ENCODE data around the gene RBMS3. TPM values are rescaled to one million over a fixed set of nuclear protein-coding genes. Genes with fewer than 3 reads are reported as not detected.

The RBMS3 gene
- total and polyA plus RNA-seq, 2 of the 13 experiments (the other 11 are each of a cell fraction or from before 2014, with no cell fraction given): not detected

GRCh38 chr3:29484633-29485032 is 203.8 kb downstream of the RBMS3 start:
- 50% methylated on average over 2 of the region's 2 CpGs for WGBS (ENCODE audit: low lambda C conversion rate)
- in situ Hi-C loops (cut with HindIII; ENCODE audit: extremely low pct_ligation_motif_present, low pct_unique_long_range_greater_than_20kb) (no loop called here), intact Hi-C loops (cut with micrococcal nuclease; ENCODE audit: unreplicated experiment) (no loop called here)
- no peaks in the 10 kb centered on the region for H3K9me3 ChIP-seq (ENCODE audit: low read length)
- H2AFZ ChIP-seq (ENCODE audit: low read length): no peak overlapping the region
- H3K4me3 ChIP-seq (replicated peaks in 1 of 3; ENCODE audit: insufficient read depth in 1 of 3, low read depth in 2 of 3, low read length in 3 of 3): no peak overlapping the region
- no peak overlapping the region for H3K4me2 ChIP-seq (ENCODE audit: low read depth, low read length)
- H3K4me1 ChIP-seq (ENCODE audit: insufficient read depth, low read length): no peaks in the 10 kb centered on the region
- no peaks in the 10 kb centered on the region for H3K79me2 ChIP-seq (ENCODE audit: insufficient read depth, low read length)
- TF ChIP-seq SP140L (CRISPR knock-in tag; IDR thresholded peaks at IDR 0.05; ENCODE audit: borderline replicate concordance) (no peak), YEATS2 (CRISPR knock-in tag; IDR thresholded peaks at IDR 0.05; ENCODE audit: borderline replicate concordance) (no peak), ZNF180 (CRISPR knock-in tag; IDR thresholded peaks at IDR 0.05; ENCODE audit: borderline replicate concordance, low read depth) (no peak), ZBTB20 (CRISPR knock-in tag; IDR thresholded peaks at IDR 0.05; ENCODE audit: borderline replicate concordance, low read depth) (no peak), SIN3B (IDR thresholded peaks at IDR 0.05; ENCODE audit: low read length) (no peak), TAF1 (CRISPR knock-in tag; IDR thresholded peaks at IDR 0.05) (no peak), ZFP91 (CRISPR knock-in tag; IDR thresholded peaks at IDR 0.05; ENCODE audit: borderline replicate concordance) (no peak), CBX2 (IDR thresholded peaks at IDR 0.05; ENCODE audit: low read depth, low read length) (no peak), CBX2 (CRISPR knock-in tag; IDR thresholded peaks at IDR 0.05; ENCODE audit: low read depth) (no peak), NFIB (CRISPR knock-in tag; IDR thresholded peaks at IDR 0.05; ENCODE audit: borderline replicate concordance) (no peak), ZSCAN25 (CRISPR knock-in tag; IDR thresholded peaks at IDR 0.05) (no peak), MIER3 (CRISPR knock-in tag; IDR thresholded peaks at IDR 0.05; ENCODE audit: borderline replicate concordance) (no peak), ZBTB1 (CRISPR knock-in tag; IDR thresholded peaks at IDR 0.05; ENCODE audit: borderline replicate concordance) (no peak), ZNF251 (CRISPR knock-in tag; IDR thresholded peaks at IDR 0.05) (no peak), MBD4 (IDR thresholded peaks at IDR 0.05; ENCODE audit: borderline replicate concordance, low read length) (no peak), UBTF (CRISPR knock-in tag; IDR thresholded peaks at IDR 0.05) (no peak), DNMT1 (CRISPR knock-in tag; IDR thresholded peaks at IDR 0.05) (no peak), CAMTA2 (CRISPR knock-in tag; IDR thresholded peaks at IDR 0.05; ENCODE audit: borderline replicate concordance) (no peak), NONO (IDR thresholded peaks at IDR 0.05) (no peak), NONO (CRISPR knock-in tag; conservative IDR thresholded peaks at IDR 0.05) (no peak), ZNF317 (CRISPR knock-in tag; IDR thresholded peaks at IDR 0.05) (no peak)
- TF ChIP-seq, protein P1, sequence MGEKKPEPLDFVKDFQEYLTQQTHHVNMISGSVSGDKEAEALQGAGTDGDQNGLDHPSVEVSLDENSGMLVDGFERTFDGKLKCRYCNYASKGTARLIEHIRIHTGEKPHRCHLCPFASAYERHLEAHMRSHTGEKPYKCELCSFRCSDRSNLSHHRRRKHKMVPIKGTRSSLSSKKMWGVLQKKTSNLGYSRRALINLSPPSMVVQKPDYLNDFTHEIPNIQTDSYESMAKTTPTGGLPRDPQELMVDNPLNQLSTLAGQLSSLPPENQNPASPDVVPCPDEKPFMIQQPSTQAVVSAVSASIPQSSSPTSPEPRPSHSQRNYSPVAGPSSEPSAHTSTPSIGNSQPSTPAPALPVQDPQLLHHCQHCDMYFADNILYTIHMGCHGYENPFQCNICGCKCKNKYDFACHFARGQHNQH (CRISPR knock-in tag; IDR thresholded peaks at IDR 0.05): no peak
- ChIA-PET CTCF (ENCODE audit: low intra/inter-chr PET ratio, low total read pairs) (no interaction called here), POLR2A (no interaction called here)
- H3K9ac ChIP-seq (ENCODE audit: insufficient read depth, low read depth, low read length): no peak overlapping the region
- H3K27me3 ChIP-seq (ENCODE audit: control insufficient read depth in 1 of 2, insufficient read depth in 2 of 2, low read length in 2 of 2): no peaks in the 10 kb centered on the region
- no peak overlapping the region for H3K27ac ChIP-seq (ENCODE audit: extremely low read length, insufficient read depth, low read length)
- no peaks in the 10 kb centered on the region for H4K20me1 ChIP-seq (ENCODE audit: insufficient read depth, low read length)
- FAIRE-seq (no peak), ATAC-seq (no peak), DNase-seq (ENCODE audit: low spot score) (no peak)
- no TSS peak for BruUV-seq (replicated peaks)
- no peaks in the 10 kb centered on the region for H3K36me3 ChIP-seq (replicated peaks in 1 of 2; ENCODE audit: control insufficient read depth in 1 of 2, insufficient read depth in 2 of 2, low read length in 2 of 2)
